Measurements from ENCODE around the gene RNF207. TPM values are rescaled to one million over a fixed set of nuclear protein-coding genes. Genes with fewer than 3 reads are reported as not detected.

RNF207 gene
- total and polyA plus RNA-seq, 10 of the 15 experiments (the other 5 are each of a cell fraction or from before 2014, with no cell fraction given): 1.7 to 36.4 (median 13.1) TPM

- H3K79me2 ChIP-seq (ENCODE audit: control insufficient read depth, insufficient read depth, low read length): peaks cover 7% of the 10 kb centered on the region
- no peak overlapping the region for H3K4me2 ChIP-seq (ENCODE audit: control insufficient read depth, insufficient read depth)
- H3K4me1 ChIP-seq (ENCODE audit: control insufficient read depth, insufficient read depth, low read length): peaks cover 24% of the 10 kb centered on the region
- ChIA-PET CTCF (interaction anchor here (1.2 kb wide), 1 partner anchor 24 kb away, joined by 4 read pairs; no protein-coding TSS in a partner anchor), SMC1A (ENCODE audit: uncharacterized antibody, unreplicated experiment) (no interaction called here), RAD21 (ENCODE audit: unreplicated experiment) (no interaction called here), POLR2A (no interaction called here)
- no peak overlapping the region for H3K27ac ChIP-seq (ENCODE audit: control insufficient read depth, insufficient read depth)
- 97% methylated on average over 23 of the region's 29 CpGs for whole genome bisulfite sequencing (ENCODE audit: insufficient coverage, insufficient replicate concordance, low lambda C conversion rate, missing lambda C conversion rate)
- H2AFZ ChIP-seq (ENCODE audit: control insufficient read depth, low read depth, low read length): no peak overlapping the region
- no peaks in the 10 kb centered on the region for H3K9me3 ChIP-seq (replicated peaks; ENCODE audit: control insufficient read depth, insufficient read depth, low read length)
- H3K9ac ChIP-seq (ENCODE audit: control insufficient read depth, insufficient read depth, low read length): no peak overlapping the region
- H3K27me3 ChIP-seq (replicated peaks in 1 of 2; ENCODE audit: control insufficient read depth in 2 of 2, insufficient read depth in 2 of 2, low read length in 1 of 2): no peaks in the 10 kb centered on the region
- intact Hi-C loops (cut with micrococcal nuclease; ENCODE audit: unreplicated experiment) (no loop called here), in situ Hi-C loops (cut with MboI) (no loop called here)
- no peak for FAIRE-seq
- no peak overlapping the region for H3K4me3 ChIP-seq
- no peaks in the 10 kb centered on the region; the same call in 1 of the 2 replicates for H4K20me1 ChIP-seq (ENCODE audit: control insufficient read depth, insufficient read depth)
- TF ChIP-seq MXI1 (IDR thresholded peaks at IDR 0.05; ENCODE audit: low read depth, low read length): no peak
- peak; percentile 41; the same call in 1 of the 2 replicates for TF ChIP-seq POLR2A (IDR thresholded peaks at IDR 0.05; ENCODE audit: low read depth, low read length)
- no TSS peak for BruUV-seq (replicated peaks)
- ATAC-seq: no peak
- no peak for DNase-seq (ENCODE audit: low read depth, low spot score)
- H3K36me3 ChIP-seq (ENCODE audit: control insufficient read depth in 2 of 2, insufficient read depth in 2 of 2, low read length in 1 of 2): peaks cover 6 to 7% of the 10 kb centered on the region in 2 experiments; a peak in 3 of 4 replicates
Measured at GRCh38 chr1:6210591-6211355, 4.9 kb downstream of the RNF207 start.

- Histone ChIP-seq H3K4me3 (no peak overlapping the region), H3K27ac (ENCODE audit: control insufficient read depth, insufficient read depth) (no peak overlapping the region), H3K36me3 (ENCODE audit: control insufficient read depth in 2 of 2, insufficient read depth in 2 of 2, low read length in 1 of 2) (peaks cover 6 to 7% of the 10 kb centered on the region in 2 experiments; a peak in 3 of 4 replicates), H2AFZ (ENCODE audit: control insufficient read depth, low read depth, low read length) (no peak overlapping the region), H3K9me3 (replicated peaks; ENCODE audit: control insufficient read depth, insufficient read depth, low read length) (no peaks in the 10 kb centered on the region), H3K4me2 (ENCODE audit: control insufficient read depth, insufficient read depth) (no peak overlapping the region), H3K9ac (ENCODE audit: control insufficient read depth, insufficient read depth, low read length) (no peak overlapping the region), H3K79me2 (ENCODE audit: control insufficient read depth, insufficient read depth, low read length) (peaks cover 3% of the 10 kb centered on the region), H4K20me1 (ENCODE audit: control insufficient read depth, insufficient read depth) (no peaks in the 10 kb centered on the region; the same call in 1 of the 2 replicates), H3K27me3 (replicated peaks in 1 of 2; ENCODE audit: control insufficient read depth in 2 of 2, insufficient read depth in 2 of 2, low read length in 1 of 2) (no peaks in the 10 kb centered on the region), H3K4me1 (ENCODE audit: control insufficient read depth, insufficient read depth, low read length) (peaks cover 24% of the 10 kb centered on the region)
- BruUV-seq (replicated peaks): no TSS peak
- intact Hi-C loops (cut with micrococcal nuclease; ENCODE audit: unreplicated experiment) (no loop called here), in situ Hi-C loops (cut with MboI) (no loop called here)
- TF ChIP-seq SIX5 (IDR thresholded peaks at IDR 0.05; ENCODE audit: low read depth, low read length, severe bottlenecking) (no peak), POLR2AphosphoS5 (IDR thresholded peaks at IDR 0.05; ENCODE audit: low read length) (0 out of 2 replicates have a peak, but pooled peaks have one; percentile 5)
- FAIRE-seq: no peak
- POLR2A ChIA-PET: no interaction called here
- DNase-seq (ENCODE audit: low read depth, low spot score): no peak
- SMC1A ChIA-PET (ENCODE audit: uncharacterized antibody, unreplicated experiment): no interaction called here
- CTCF ChIA-PET: interaction anchor here (0.6 kb wide), 1 partner anchor 458 kb away, joined by 3 read pairs; no protein-coding TSS in a partner anchor
- RAD21 ChIA-PET (ENCODE audit: unreplicated experiment): no interaction called here
- 78% methylated on average over 15 of the region's 16 CpGs for WGBS (ENCODE audit: insufficient coverage, insufficient replicate concordance, low lambda C conversion rate, missing lambda C conversion rate)
- no peak for ATAC-seq
Measured at GRCh38 chr1:6211731-6212130, 5.8 kb downstream of the RNF207 start.

All from GM12878 (cell line).